SK-N-SH treated with all-trans-retinoic acid at 6 μM for 48 hours (cell line): ENCODE measurements around the gene KCNH2.
A peak's percentile ranks its signal among the peaks of the same experiment; 100 is the strongest.

ENCODE experiments used
- CSDC2 ChIP-seq: fragments of 250-450 bp; sonication (Bioruptor Pico); IDR thresholded peaks from 2 replicates; pipeline ENCODE4 v1.5.0; 2020; ENCODE audit warnings: mild to moderate bottlenecking, moderate library complexity
- GLIS3 ChIP-seq: fragments of 250-450 bp; sonication (Bioruptor Pico); IDR thresholded peaks from 2 replicates; pipeline ENCODE4 v1.5.0; 2020; ENCODE audit warnings: mild to moderate bottlenecking, moderate library complexity
- ISL1 ChIP-seq: fragments of 250-450 bp; sonication (Bioruptor Pico); IDR thresholded peaks from 2 replicates; pipeline ENCODE4 v2.1.2; 2022; ENCODE audit warnings: mild to moderate bottlenecking, moderate library complexity
- RARB ChIP-seq: fragments of 250-450 bp; sonication (Bioruptor Pico); IDR thresholded peaks from 2 replicates; pipeline ENCODE4 v1.8.0; 2021; ENCODE audit warnings: mild to moderate bottlenecking, moderate library complexity
- TOX ChIP-seq: fragments of 250-450 bp; sonication (Bioruptor Pico); IDR thresholded peaks from 2 replicates; pipeline ENCODE4 v1.8.0; 2021; ENCODE audit warnings: mild to moderate bottlenecking, moderate library complexity, borderline replicate concordance
- ZFP3 ChIP-seq: fragments of 250-450 bp; sonication (Bioruptor Pico); IDR thresholded peaks from 2 replicates; pipeline ENCODE4 v1.5.0; 2020; ENCODE audit warnings: mild to moderate bottlenecking, moderate library complexity
- ZFP30 ChIP-seq: fragments of 450-650 bp; formaldehyde crosslinking; IDR thresholded peaks from 2 replicates; pipeline ENCODE4 v1.5.0; 2022; ENCODE audit warnings: mild to moderate bottlenecking, moderate library complexity
- ZNF8 ChIP-seq: fragments of 450-650 bp; formaldehyde crosslinking; IDR thresholded peaks from 2 replicates; pipeline ENCODE4 v1.5.0; 2020; ENCODE audit warnings: mild to moderate bottlenecking, moderate library complexity
- TF ChIP-seq, protein P1 (sequence below): fragments of 250-450 bp; sonication (Bioruptor Pico); IDR thresholded peaks from 2 replicates; pipeline ENCODE4 v1.8.0; 2020; ENCODE audit warnings: mild to moderate bottlenecking, moderate library complexity, borderline replicate concordance
- TF ChIP-seq, protein P2 (sequence below): fragments of 250-450 bp; sonication (Bioruptor Pico); IDR thresholded peaks from 2 replicates; pipeline ENCODE4 v1.5.1; 2021; ENCODE audit warnings: mild to moderate bottlenecking, moderate library complexity

DNA sequence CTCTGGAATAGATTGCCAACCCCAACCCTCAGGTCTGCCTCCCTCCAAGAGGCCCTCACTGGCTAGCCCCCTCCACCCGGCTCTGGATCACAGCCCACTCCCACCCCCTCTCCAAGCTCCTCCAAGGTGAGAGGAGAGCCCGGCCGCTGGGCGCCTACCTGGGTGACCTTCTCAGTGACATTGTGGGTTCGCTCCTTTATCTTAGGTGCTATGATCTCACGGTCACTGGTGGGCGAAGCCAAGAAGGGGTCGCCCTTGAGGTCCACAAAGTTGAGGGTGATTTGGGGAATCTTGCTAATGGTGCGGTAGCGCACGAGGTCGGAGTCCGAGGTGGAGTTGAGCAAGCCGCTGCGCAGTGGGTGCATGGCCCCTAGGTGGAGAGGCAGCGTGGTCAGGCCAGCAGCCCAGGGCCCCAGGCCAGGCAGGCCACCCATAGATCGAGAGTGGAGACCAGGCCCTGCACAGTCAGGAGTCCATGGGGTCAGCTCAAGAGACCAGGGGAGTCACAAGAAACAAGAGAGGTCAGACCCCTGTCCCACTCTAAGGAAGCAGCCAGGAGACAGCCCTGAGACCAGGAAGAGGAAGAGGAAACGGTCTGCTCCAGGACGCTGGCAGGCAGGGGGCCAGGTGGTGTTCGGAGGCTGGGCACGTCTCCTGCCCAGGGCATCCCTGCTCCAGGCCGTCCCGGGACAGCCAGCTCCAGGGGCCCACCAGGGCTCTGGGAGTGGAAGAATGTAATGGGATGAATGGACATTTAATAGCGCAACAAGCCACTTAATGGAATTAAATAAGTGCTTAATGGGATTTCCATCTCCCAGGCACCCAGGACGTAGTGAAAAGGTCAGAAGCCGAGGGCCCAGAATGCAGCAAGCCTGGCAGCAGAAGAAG lies 20.7 kb downstream of the KCNH2 start:
- TF ChIP-seq ISL1 (CRISPR knock-in tag) (peak; percentile 42; the same call in 1 of the 2 replicates), GLIS3 (CRISPR knock-in tag) (no peak), ZFP3 (no peak), CSDC2 (CRISPR knock-in tag) (no peak), TOX (CRISPR knock-in tag) (no peak), ZFP30 (CRISPR knock-in tag) (no peak), RARB (no peak), ZNF8 (CRISPR knock-in tag) (no peak)
- TF ChIP-seq, protein P1, sequence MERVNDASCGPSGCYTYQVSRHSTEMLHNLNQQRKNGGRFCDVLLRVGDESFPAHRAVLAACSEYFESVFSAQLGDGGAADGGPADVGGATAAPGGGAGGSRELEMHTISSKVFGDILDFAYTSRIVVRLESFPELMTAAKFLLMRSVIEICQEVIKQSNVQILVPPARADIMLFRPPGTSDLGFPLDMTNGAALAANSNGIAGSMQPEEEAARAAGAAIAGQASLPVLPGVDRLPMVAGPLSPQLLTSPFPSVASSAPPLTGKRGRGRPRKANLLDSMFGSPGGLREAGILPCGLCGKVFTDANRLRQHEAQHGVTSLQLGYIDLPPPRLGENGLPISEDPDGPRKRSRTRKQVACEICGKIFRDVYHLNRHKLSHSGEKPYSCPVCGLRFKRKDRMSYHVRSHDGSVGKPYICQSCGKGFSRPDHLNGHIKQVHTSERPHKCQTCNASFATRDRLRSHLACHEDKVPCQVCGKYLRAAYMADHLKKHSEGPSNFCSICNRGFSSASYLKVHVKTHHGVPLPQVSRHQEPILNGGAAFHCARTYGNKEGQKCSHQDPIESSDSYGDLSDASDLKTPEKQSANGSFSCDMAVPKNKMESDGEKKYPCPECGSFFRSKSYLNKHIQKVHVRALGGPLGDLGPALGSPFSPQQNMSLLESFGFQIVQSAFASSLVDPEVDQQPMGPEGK (CRISPR knock-in tag): no peak
- TF ChIP-seq, protein P2, sequence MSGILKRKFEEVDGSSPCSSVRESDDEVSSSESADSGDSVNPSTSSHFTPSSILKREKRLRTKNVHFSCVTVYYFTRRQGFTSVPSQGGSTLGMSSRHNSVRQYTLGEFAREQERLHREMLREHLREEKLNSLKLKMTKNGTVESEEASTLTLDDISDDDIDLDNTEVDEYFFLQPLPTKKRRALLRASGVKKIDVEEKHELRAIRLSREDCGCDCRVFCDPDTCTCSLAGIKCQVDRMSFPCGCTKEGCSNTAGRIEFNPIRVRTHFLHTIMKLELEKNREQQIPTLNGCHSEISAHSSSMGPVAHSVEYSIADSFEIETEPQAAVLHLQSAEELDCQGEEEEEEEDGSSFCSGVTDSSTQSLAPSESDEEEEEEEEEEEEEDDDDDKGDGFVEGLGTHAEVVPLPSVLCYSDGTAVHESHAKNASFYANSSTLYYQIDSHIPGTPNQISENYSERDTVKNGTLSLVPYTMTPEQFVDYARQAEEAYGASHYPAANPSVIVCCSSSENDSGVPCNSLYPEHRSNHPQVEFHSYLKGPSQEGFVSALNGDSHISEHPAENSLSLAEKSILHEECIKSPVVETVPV: no peak
